Subcutaneous abdominal adipose tissue (tissue), 5 donors: Measurements from ENCODE around the gene FGF8.

ENCODE experiments used
- H3K27ac ChIP-seq: one replicate; pipeline ENCODE4 v1.7.0; 2013; ENCODE audit warnings: low read depth, mild to moderate bottlenecking, inconsistent platforms, low read length, moderate library complexity
- H3K27me3 ChIP-seq, 5 donors: one replicate each; pipeline ENCODE4 v1.7.0; 2013; ENCODE audit warnings: low read length in 5 of 5, inconsistent platforms in 1 of 5; ENCODE audit not compliant: control insufficient read depth in 5 of 5, insufficient read depth in 4 of 5
- H3K36me3 ChIP-seq, 5 donors: one replicate each; pipeline ENCODE4 v1.7.0; 2013; ENCODE audit warnings: low read length in 5 of 5; ENCODE audit not compliant: control insufficient read depth in 5 of 5, insufficient read depth in 5 of 5
- H3K4me1 ChIP-seq, 5 donors: one replicate each; pipeline ENCODE4 v1.7.0; 2013; ENCODE audit warnings: low read length in 5 of 5, mild to moderate bottlenecking in 3 of 5, moderate library complexity in 1 of 5; ENCODE audit not compliant: control insufficient read depth in 5 of 5, insufficient read depth in 5 of 5
- H3K4me3 ChIP-seq, 5 donors: one replicate each; pipeline ENCODE4 v1.7.0; 2013; ENCODE audit warnings: low read length in 5 of 5, low read depth in 1 of 5
- H3K9ac ChIP-seq, 5 donors: one replicate each; pipeline ENCODE4 v1.7.0; 2013; ENCODE audit warnings: low read length in 5 of 5, mild to moderate bottlenecking in 4 of 5, moderate library complexity in 3 of 5
- H3K9me3 ChIP-seq, 5 donors: one replicate each; pipeline ENCODE4 v1.7.0; 2013; ENCODE audit warnings: low read length in 5 of 5; ENCODE audit not compliant: control insufficient read depth in 5 of 5
- donor health status: healthy.
- donor health status: healthy.
- donor health status: healthy.
- donor health status: healthy.
- donor health status: healthy.

FGF8 gene

GRCh38 chr10:101782811-101783735 is 7.2 kb upstream of the FGF8 start, which contains the start of gene NPM3:
Gene NPM3 (minus strand): TSS chr10:101783446. CDS start chr10:101783390, 56 bp downstream.
- Histone ChIP-seq H3K27me3 (peaks cover 0 to 8% (median 2%) of the 10 kb centered on the region in 5 donors), H3K27ac (peak within 1 kb of the TSS; percentile 55), H3K4me1 (peaks cover 3 to 50% (median 48%) of the 10 kb centered on the region in 5 donors), H3K9ac (peak within 1 kb of the TSS; percentile 16 to 83 (median 74)), H3K4me3 (peak within 1 kb of the TSS; percentile 66 to 78 (median 74)), H3K36me3 (peaks cover 31 to 49% (median 39%) of the 10 kb centered on the region in 5 donors), H3K9me3 (no peaks in the 10 kb centered on the region)

- H3K27ac ChIP-seq: no peak overlapping the region
- H3K9me3 ChIP-seq: no peaks in the 10 kb centered on the region
- H3K4me3 ChIP-seq: peak overlapping the region; percentile 54 to 78 (median 74)
- H3K9ac ChIP-seq: peak overlapping the region in 3 of 5 donors; percentile 74 to 83 (median 76)
- H3K27me3 ChIP-seq: peaks cover 0 to 12% (median 6%) of the 10 kb centered on the region in 5 donors
- H3K36me3 ChIP-seq: peaks cover 28 to 45% (median 33%) of the 10 kb centered on the region in 5 donors
- H3K4me1 ChIP-seq: peaks cover 3 to 50% (median 49%) of the 10 kb centered on the region in 5 donors
Measured at GRCh38 chr10:101781984-101782810, 6.3 kb upstream of the FGF8 start.

GRCh38 chr10:101781655-101781983 is 5.7 kb upstream of the FGF8 start:
- peaks cover 3 to 56% (median 50%) of the 10 kb centered on the region in 5 donors for H3K4me1 ChIP-seq
- peaks cover 0 to 17% (median 10%) of the 10 kb centered on the region in 5 donors for H3K27me3 ChIP-seq
- H3K4me3 ChIP-seq: no peak overlapping the region
- H3K9me3 ChIP-seq: no peaks in the 10 kb centered on the region
- H3K9ac ChIP-seq: no peak overlapping the region
- no peak overlapping the region for H3K27ac ChIP-seq
- peaks cover 24 to 39% (median 27%) of the 10 kb centered on the region in 5 donors for H3K36me3 ChIP-seq

- peak overlapping the region in 1 of 5 donors; percentile 54 for H3K4me3 ChIP-seq
- peaks cover 3 to 60% (median 54%) of the 10 kb centered on the region in 5 donors for H3K4me1 ChIP-seq
- peaks cover 20 to 33% (median 21%) of the 10 kb centered on the region in 5 donors for H3K36me3 ChIP-seq
- no peak overlapping the region for H3K9ac ChIP-seq
- no peak overlapping the region for H3K27ac ChIP-seq
- H3K9me3 ChIP-seq: no peaks in the 10 kb centered on the region
- H3K27me3 ChIP-seq: peaks cover 0 to 17% (median 11%) of the 10 kb centered on the region in 5 donors
Measured at GRCh38 chr10:101780818-101781654, 5.1 kb upstream of the FGF8 start.

GRCh38 chr10:101780187-101780817 is 4.4 kb upstream of the FGF8 start:
- Histone ChIP-seq H3K9ac (peak overlapping the region in 1 of 5 donors; percentile 1), H3K27me3 (peaks cover 0 to 20% (median 12%) of the 10 kb centered on the region in 5 donors), H3K9me3 (no peaks in the 10 kb centered on the region), H3K4me3 (peak overlapping the region; percentile 22 to 62 (median 57)), H3K4me1 (peaks cover 3 to 62% (median 57%) of the 10 kb centered on the region in 5 donors), H3K27ac (no peak overlapping the region), H3K36me3 (peaks cover 13 to 26% (median 14%) of the 10 kb centered on the region in 5 donors)

GRCh38 chr10:101779544-101780186 is 3.8 kb upstream of the FGF8 start:
- Histone ChIP-seq H3K36me3 (peaks cover 7 to 20% (median 8%) of the 10 kb centered on the region in 5 donors), H3K4me1 (peaks cover 3 to 65% (median 53%) of the 10 kb centered on the region in 5 donors), H3K4me3 (peak overlapping the region; percentile 54 to 65 (median 59)), H3K27ac (no peak overlapping the region), H3K9ac (peak overlapping the region in 3 of 5 donors; percentile 21 to 56 (median 47)), H3K9me3 (no peaks in the 10 kb centered on the region), H3K27me3 (peaks cover 0 to 26% (median 18%) of the 10 kb centered on the region in 5 donors)

GRCh38 chr10:101778781-101779543 is 3.0 kb upstream of the FGF8 start:
- Histone ChIP-seq H3K4me3 (peak overlapping the region in 4 of 5 donors; percentile 54 to 62 (median 58)), H3K9ac (peak overlapping the region in 3 of 5 donors; percentile 21 to 56 (median 47)), H3K4me1 (peaks cover 3 to 63% (median 48%) of the 10 kb centered on the region in 5 donors), H3K27ac (no peak overlapping the region), H3K27me3 (peaks cover 0 to 32% (median 24%) of the 10 kb centered on the region in 5 donors), H3K9me3 (no peaks in the 10 kb centered on the region), H3K36me3 (peaks cover under 1 to 14% (median 3%) of the 10 kb centered on the region in 5 donors)

GRCh38 chr10:101778151-101778780 is 2.4 kb upstream of the FGF8 start:
- no peak overlapping the region for H3K27ac ChIP-seq
- no peak overlapping the region for H3K9ac ChIP-seq
- H3K4me3 ChIP-seq: no peak overlapping the region
- H3K9me3 ChIP-seq: no peaks in the 10 kb centered on the region
- peaks cover 0 to 37% (median 29%) of the 10 kb centered on the region in 5 donors for H3K27me3 ChIP-seq
- H3K4me1 ChIP-seq: peaks cover 3 to 57% (median 41%) of the 10 kb centered on the region in 5 donors
- peaks cover 0 to 13% (median 3%) of the 10 kb centered on the region in 5 donors for H3K36me3 ChIP-seq
